ENCODE measurements around the gene CDCA8.

CDCA8 gene

GRCh38 chr1:37704966-37705365, 12.7 kb downstream of the CDCA8 start:
- no peak for DNase-seq (ENCODE audit: low read depth, low spot score)
- no peak overlapping the region for H3K4me3 ChIP-seq (ENCODE audit: low read length)

- no peak overlapping the region for H3K4me3 ChIP-seq (ENCODE audit: low read length)
- no peak for DNase-seq (ENCODE audit: low read depth, low spot score)
Measured at GRCh38 chr1:37705399-37705798, 13.1 kb downstream of the CDCA8 start.

DNA sequence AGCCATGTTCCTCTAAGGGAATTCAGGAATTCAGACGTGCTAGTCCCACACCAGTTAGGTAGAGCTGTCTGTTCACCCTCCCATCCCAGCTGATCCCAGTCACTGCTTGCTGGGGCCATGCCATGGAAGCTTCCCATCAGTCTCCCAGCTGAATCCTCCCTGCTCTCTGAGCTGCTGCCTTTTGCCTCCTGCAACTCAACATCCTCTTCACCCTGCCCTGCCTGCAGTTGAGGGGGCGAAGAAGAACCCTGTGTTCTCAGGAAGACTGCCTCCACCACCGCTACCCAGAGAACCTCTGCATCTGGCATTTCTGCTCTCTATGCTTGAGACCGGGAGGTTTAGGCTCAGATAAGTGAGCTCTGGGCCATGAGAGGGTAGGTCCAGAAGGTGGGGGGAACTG, 16.2 kb downstream of the CDCA8 start:
- DNase-seq (ENCODE audit: low read depth, low spot score), result no peak
- no peak overlapping the region for H3K4me3 ChIP-seq (ENCODE audit: low read length)

DNA sequence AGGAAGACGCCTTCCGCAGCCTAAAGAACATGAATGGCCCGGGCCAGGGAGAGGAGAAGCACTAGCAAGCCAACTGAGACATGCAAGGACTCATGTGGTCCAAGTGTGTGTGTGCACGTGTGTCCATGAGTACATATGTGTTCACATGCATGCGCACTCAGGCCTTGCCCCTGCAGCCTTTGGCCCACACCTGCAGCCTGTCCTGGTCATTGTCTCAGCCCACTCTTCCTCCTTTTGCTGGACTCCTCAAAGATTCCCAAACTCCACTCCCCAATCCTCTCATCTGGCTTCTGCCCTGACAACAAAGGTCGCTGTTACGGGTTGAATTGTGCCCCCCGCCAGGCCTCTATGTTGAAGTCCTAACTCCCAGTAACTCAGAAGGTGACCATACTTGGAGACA, 21.9 kb downstream of the CDCA8 start:
- no peak for DNase-seq (ENCODE audit: low read depth, low spot score)
- H3K4me3 ChIP-seq (ENCODE audit: low read length), result no peak overlapping the region

DNA sequence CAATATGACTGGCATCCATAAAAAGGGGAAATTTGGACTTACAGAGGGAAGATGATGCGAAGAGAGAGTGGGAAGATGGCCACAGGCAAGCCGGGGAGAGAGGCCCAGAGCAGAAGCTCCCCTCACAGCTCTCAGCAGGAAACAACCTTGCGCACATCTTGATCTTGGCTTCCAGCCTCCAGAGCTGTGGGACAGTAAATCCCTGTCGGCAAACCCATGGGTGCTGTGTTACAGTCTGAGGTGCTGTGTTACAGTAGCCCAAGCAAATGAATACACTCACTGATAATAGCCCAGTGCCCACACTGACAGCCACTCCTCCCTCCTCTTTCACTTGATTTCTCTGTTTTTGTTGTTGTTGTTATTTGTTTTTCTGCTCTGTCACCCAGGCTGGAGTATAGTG, 22.4 kb downstream of the CDCA8 start:
- H3K4me3 ChIP-seq (ENCODE audit: low read length), result no peak overlapping the region
- no peak for DNase-seq (ENCODE audit: low read depth, low spot score)

- no peak for DNase-seq (ENCODE audit: low read depth, low spot score)
- H3K4me3 ChIP-seq (ENCODE audit: low read length), result no peak overlapping the region
Measured at GRCh38 chr1:37716321-37716720, 24.0 kb downstream of the CDCA8 start.

GRCh38 chr1:37717631-37718030, 25.3 kb downstream of the CDCA8 start:
- no peak for DNase-seq (ENCODE audit: low read depth, low spot score)
- no peak overlapping the region for H3K4me3 ChIP-seq (ENCODE audit: low read length)

- no peak for DNase-seq (ENCODE audit: low read depth, low spot score)
- H3K4me3 ChIP-seq (ENCODE audit: low read length), result no peak overlapping the region
Measured at GRCh38 chr1:37718181-37718900, 26.0 kb downstream of the CDCA8 start.

GRCh38 chr1:37718901-37719571, 26.7 kb downstream of the CDCA8 start:
- no peak for DNase-seq (ENCODE audit: low read depth, low spot score)
- no peak overlapping the region for H3K4me3 ChIP-seq (ENCODE audit: low read length)

GRCh38 chr1:37719572-37720195, 27.4 kb downstream of the CDCA8 start:
- H3K4me3 ChIP-seq (ENCODE audit: low read length), result no peak overlapping the region
- DNase-seq (ENCODE audit: low read depth, low spot score), result no peak

- no peak for DNase-seq (ENCODE audit: low read depth, low spot score)
- no peak overlapping the region for H3K4me3 ChIP-seq (ENCODE audit: low read length)
Measured at GRCh38 chr1:37720231-37721130, 28.2 kb downstream of the CDCA8 start.

GRCh38 chr1:37721565-37721964, 29.2 kb downstream of the CDCA8 start:
- DNase-seq (ENCODE audit: low read depth, low spot score), result no peak
- H3K4me3 ChIP-seq (ENCODE audit: low read length), result no peak overlapping the region

- H3K4me3 ChIP-seq (ENCODE audit: low read length), result no peak overlapping the region
- DNase-seq (ENCODE audit: low read depth, low spot score), result no peak
Measured at GRCh38 chr1:37722181-37723071, 30.1 kb downstream of the CDCA8 start.

DNA sequence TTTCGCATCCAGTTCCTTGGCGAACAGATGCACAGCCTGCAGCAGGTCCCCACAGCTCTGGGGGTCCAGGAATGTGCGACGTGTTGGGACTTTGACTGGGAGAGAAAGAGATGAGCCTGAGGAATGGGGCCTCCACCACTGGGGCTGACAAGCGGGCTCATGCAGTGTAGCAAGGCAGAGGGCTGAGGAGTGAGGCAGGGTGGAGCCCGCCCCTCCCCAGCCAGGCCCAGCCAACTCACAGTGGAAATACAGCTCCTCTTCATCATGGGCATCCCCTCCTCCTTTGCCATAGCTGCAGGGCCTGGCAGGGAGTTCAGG, 30.7 kb downstream of the CDCA8 start:
- no peak overlapping the region for H3K4me3 ChIP-seq (ENCODE audit: low read length)
- no peak for DNase-seq (ENCODE audit: low read depth, low spot score)

- no peak overlapping the region for H3K4me3 ChIP-seq (ENCODE audit: low read length)
- no peak for DNase-seq (ENCODE audit: low read depth, low spot score)
Measured at GRCh38 chr1:37723390-37724078, 31.2 kb downstream of the CDCA8 start.

- H3K4me3 ChIP-seq (ENCODE audit: low read length), result no peak overlapping the region
- DNase-seq (ENCODE audit: low read depth, low spot score), result no peak
Measured at GRCh38 chr1:37724575-37724974, 32.3 kb downstream of the CDCA8 start.

DNA sequence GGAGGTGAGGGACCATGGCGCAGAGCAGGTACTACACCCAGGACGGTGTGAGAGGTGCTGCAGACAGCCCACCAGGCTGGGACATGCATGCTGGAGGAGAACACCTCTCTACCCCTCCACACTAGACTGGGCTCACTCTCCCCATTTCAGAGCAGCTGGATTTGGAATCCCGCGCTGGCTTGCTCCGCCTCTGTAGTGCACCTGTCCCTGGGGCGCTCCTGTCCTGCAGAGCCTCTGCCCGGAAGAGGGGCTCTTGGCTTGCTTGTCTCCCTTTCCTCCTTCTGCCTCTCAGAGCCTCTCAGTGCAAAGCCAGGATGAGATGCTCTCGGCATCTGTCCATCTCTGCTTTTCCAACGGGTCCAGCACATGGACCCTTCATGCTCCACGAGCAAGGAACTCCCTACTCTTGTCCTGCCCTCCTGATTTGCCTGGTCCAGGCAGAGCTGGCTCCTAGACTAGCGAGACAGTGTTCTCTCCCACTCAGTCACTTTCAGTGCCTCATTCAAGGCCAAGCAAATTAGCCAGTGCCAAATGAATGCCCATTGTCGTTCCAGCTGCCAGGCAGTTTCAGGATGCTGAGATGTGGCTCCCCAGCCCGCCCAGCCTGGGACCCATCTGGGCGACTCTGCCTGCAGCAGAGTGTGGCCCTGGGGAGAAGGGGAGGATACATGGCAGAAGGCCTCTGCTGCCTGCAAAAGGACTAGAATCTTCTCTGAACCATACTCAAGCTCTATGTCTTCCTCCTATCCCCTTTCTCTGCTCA, 33.7 kb downstream of the CDCA8 start:
- no peak for DNase-seq (ENCODE audit: low read depth, low spot score)
- no peak overlapping the region for H3K4me3 ChIP-seq (ENCODE audit: low read length)
